ENCODE results near the gene SLC10A2. TPM values are rescaled to one million over a fixed set of nuclear protein-coding genes. Genes with fewer than 3 reads are reported as not detected.

SLC10A2 gene, protein sequence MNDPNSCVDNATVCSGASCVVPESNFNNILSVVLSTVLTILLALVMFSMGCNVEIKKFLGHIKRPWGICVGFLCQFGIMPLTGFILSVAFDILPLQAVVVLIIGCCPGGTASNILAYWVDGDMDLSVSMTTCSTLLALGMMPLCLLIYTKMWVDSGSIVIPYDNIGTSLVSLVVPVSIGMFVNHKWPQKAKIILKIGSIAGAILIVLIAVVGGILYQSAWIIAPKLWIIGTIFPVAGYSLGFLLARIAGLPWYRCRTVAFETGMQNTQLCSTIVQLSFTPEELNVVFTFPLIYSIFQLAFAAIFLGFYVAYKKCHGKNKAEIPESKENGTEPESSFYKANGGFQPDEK
- not detected in 2 replicates for total RNA-seq

GRCh38 chr13:103066079-103066780 is at the start of gene SLC10A2:
TSS of gene SLC10A2 (minus strand) at chr13:103066417. CDS start at chr13:103066249, 168 bp downstream.

Other genes with a start within 250 kb of the SLC10A2 start
- gene ERCC5, start 220.4 kb downstream of the SLC10A2 start, total RNA-seq = 48.4 and 50.2 TPM in 2 replicates